ENCODE results near the gene MYDGF.

The MYDGF gene

DNA sequence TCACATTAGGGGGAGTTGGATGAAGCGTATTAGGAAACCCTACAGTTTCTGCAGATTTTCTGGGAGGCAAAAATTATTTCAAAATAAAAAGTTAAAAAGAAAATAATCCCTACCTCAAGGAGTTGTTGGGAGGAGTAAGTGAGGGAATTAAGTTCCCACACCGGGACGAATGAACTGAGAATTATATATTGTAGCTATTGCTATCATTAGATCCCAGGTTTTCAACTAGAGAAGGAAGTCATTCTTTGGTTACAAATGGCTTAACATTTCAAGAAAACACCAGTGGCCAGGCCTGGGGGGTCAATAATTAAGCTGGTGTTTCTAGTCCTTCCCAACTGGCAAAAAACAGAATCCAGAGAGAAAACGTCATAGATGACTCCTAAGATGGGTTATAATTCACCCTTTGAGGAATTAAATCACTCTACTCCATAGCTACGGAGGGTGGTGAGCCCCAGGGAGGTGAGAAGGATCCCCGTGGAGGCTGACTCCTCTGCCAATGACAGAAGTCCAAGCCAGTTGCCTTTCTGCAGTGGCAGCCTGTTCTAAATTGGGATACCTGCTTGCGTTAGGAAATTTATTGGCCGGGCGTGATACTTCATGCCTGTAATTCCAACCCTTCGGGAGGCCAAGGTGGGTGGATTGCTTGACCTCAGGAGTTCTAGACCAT is 1.2 kb upstream of the MYDGF start:
- no peak for TF ChIP-seq ZFX (IDR thresholded peaks at IDR 0.05)
- TF ChIP-seq, protein P1, sequence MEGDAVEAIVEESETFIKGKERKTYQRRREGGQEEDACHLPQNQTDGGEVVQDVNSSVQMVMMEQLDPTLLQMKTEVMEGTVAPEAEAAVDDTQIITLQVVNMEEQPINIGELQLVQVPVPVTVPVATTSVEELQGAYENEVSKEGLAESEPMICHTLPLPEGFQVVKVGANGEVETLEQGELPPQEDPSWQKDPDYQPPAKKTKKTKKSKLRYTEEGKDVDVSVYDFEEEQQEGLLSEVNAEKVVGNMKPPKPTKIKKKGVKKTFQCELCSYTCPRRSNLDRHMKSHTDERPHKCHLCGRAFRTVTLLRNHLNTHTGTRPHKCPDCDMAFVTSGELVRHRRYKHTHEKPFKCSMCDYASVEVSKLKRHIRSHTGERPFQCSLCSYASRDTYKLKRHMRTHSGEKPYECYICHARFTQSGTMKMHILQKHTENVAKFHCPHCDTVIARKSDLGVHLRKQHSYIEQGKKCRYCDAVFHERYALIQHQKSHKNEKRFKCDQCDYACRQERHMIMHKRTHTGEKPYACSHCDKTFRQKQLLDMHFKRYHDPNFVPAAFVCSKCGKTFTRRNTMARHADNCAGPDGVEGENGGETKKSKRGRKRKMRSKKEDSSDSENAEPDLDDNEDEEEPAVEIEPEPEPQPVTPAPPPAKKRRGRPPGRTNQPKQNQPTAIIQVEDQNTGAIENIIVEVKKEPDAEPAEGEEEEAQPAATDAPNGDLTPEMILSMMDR (conservative IDR thresholded peaks at IDR 0.05), result no peak
- H3K27ac ChIP-seq, result no peak overlapping the region

DNA sequence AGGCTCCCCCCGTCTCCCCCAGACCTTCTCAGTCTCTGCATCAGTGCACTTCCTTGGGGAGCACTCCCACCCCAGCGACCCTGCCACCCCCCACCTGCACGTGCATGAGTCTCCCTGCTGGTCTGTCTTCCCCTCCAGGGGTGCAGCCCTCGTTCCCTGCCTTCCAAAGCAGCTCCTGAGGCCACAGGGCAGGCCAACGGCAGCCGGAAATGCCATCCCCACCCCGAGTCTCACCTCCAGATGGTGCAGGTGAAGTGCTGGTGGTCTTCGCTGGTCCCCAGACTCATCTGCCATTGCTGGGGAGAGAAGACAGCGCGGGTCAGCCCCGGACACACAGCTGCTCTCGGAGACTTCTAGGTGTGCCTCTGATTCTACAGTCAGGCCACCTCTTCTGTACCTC is 5.5 kb downstream of the MYDGF start:
- TF ChIP-seq, protein P1 (conservative IDR thresholded peaks at IDR 0.05), result no peak
- no peak for TF ChIP-seq ZFX (IDR thresholded peaks at IDR 0.05)
- H3K27ac ChIP-seq, result no peak overlapping the region

DNA sequence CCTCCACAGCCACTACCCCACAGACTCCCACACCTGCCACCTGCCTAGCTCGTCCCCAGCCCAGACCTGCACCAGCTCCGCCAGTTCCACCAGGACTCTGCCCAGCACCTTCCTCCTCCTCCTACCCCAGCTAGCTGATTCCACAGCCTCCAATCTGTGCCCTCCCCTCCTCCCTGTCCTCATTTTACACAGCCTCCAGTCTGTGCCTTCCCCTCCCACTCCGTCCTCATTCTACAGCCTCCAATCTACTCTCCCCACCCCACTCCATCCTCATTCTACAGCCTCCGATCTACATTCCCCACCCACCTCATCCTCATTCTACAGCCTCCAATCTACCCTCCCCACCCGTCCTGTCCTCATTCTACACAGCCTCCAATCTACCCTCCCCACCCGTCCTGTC is 7.3 kb downstream of the MYDGF start:
- no peak overlapping the region for H3K27ac ChIP-seq
- TF ChIP-seq, protein P1 (conservative IDR thresholded peaks at IDR 0.05), result no peak
- TF ChIP-seq ZFX (IDR thresholded peaks at IDR 0.05), result no peak

DNA sequence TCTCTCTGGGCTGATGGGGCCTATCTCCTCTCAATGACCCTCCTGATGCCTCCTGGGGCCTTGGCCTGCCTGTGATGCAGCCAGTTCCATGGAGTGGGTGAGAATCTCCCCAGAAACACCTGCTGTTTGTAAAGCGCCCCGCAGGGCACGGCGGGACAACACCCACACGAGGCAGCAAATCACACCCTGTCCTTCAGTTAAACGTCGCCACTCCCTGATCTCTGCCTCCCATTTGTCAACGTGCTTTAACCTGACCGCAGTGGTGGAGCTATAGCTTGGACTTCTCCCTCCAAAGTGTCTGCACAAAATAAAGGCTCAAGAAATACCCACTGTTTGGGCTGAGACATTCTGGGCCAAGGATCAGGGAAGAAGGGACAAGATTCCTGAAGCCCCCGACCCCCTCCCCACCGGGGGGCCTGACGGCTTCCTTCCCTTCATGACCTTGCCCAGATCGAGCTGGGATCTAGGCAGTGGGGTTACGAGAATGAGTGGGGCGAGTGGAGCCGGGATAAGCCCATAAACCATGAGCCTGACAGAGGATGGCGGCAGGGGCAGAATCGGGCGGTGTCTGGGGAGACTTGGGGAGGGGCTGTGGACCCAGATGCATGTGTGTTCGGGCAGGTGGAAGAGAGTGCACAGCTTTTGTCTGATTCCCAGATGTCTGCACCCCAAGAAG is 8.0 kb downstream of the MYDGF start:
- no peak overlapping the region for H3K27ac ChIP-seq
- TF ChIP-seq ZFX (IDR thresholded peaks at IDR 0.05), result no peak
- TF ChIP-seq, protein P1 (conservative IDR thresholded peaks at IDR 0.05), result no peak

DNA sequence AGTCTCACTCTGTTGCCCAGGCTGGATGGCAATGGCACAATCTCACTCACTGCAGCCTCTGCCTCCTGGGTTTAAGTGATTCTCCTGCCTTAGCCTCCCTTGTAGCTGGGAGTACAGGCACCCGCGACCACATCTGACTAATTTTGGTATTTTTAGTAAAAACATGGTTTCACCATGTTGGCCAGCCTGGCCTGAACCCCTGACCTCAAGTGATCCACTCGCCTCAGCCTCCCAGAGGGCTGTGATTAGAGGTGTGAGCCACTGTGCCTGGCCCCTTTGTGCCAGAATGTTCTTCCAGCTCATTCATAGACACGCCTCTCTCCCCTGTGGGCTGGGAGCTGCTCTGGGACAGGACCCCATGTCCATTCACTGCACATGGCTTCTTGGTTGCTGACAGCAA is 9.1 kb downstream of the MYDGF start:
- no peak overlapping the region for H3K27ac ChIP-seq
- TF ChIP-seq, protein P1 (conservative IDR thresholded peaks at IDR 0.05), result no peak
- TF ChIP-seq ZFX (IDR thresholded peaks at IDR 0.05), result no peak

DNA sequence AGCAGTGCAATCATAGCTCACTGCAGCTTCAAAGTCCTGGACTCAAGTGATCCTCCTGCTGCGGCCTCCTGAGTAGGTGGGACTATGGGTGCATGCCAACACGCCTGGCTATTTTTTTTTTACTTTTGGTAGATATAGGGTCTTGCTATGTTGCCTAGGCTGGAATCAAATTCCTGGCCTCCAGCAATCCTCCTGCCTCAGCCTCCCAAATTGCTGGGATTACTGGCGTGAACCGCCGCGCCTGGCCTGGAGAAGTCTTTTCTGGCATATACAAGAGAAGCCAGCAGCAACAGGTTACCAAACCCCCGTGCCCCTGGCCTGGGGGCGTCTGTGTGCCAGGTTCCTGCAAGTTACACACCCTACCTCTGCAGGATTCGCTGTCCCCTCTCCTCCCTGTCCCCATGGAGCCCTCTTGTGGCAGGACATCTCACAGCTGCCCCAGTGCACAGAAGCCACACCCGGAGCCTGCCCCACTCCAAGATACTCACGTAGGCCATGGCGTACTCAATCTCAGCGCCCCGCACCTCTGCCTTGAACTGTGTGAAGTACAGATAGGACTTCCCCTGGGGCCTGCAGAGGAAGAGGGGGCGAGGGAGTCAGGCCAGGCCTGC is 9.9 kb downstream of the MYDGF start:
- H3K27ac ChIP-seq, result no peak overlapping the region
- no peak for TF ChIP-seq ZFX (IDR thresholded peaks at IDR 0.05)
- TF ChIP-seq, protein P1 (conservative IDR thresholded peaks at IDR 0.05), result no peak; the same call in 1 of the 2 replicates

DNA sequence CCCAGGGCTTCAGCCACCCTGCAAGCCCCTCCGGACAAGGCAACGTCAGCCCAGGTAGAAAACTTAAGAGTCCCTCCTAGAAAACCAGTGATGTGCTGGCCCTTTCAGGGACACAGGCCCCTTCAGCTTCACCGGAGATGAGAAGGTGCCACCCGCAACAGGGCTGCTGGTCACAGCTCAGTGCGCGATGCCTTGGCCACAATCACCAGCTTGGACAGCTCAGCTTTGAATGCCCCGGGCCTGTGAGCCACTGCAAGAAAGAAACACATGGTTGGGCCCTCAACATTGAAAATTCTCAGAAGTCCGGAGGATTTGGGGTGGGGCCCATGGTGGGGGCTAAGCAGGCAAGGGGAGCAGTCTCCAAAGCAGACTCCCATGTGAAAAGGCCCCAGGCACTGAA is 12.3 kb downstream of the MYDGF start:
- no peak overlapping the region for H3K27ac ChIP-seq
- TF ChIP-seq ZFX (IDR thresholded peaks at IDR 0.05), result no peak
- TF ChIP-seq, protein P1 (conservative IDR thresholded peaks at IDR 0.05), result no peak

Data from C4-2B (cell line).